Measurements from ENCODE around the gene TMEM200A.

DNA sequence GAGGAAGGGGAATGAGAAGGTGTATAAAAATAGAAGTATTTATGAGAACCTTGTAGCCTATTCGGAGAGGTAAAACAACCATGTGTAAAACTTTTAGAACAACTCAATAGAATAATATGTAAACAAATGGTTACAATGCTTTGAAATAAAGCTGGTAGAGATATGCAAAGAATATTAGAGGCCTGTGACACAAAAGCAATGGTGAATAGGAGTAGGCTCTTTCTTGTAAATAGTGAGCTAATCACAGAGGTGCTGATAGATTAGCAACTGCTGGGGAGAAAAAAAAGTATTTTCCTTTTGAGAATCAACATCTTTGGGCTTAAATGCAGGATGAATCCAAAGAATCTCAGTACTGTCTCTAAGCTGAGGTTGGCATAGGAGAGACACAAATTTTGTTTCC is 7.0 kb downstream of the TMEM200A start:
- TF ChIP-seq RAD21 (IDR thresholded peaks at IDR 0.05; ENCODE audit: low read depth) (no peak), POLR2A (IDR thresholded peaks at IDR 0.05; ENCODE audit: borderline replicate concordance, extremely low read depth, insufficient read depth, insufficient read length) (no peak), EZH2 (IDR thresholded peaks at IDR 0.05) (no peak), YY1 (IDR thresholded peaks at IDR 0.05; ENCODE audit: extremely low read depth, insufficient replicate concordance, low read depth, low read length) (no peak), ZNF274 (IDR thresholded peaks at IDR 0.05; ENCODE audit: low read depth, low read length) (no peak), ELF1 (IDR thresholded peaks at IDR 0.05; ENCODE audit: borderline replicate concordance, low read depth) (no peak), SIN3A (IDR thresholded peaks at IDR 0.05; ENCODE audit: low read depth) (no peak), POLR2AphosphoS5 (IDR thresholded peaks at IDR 0.05; ENCODE audit: low read depth, low read length) (no peak)
- TF ChIP-seq, protein P1, sequence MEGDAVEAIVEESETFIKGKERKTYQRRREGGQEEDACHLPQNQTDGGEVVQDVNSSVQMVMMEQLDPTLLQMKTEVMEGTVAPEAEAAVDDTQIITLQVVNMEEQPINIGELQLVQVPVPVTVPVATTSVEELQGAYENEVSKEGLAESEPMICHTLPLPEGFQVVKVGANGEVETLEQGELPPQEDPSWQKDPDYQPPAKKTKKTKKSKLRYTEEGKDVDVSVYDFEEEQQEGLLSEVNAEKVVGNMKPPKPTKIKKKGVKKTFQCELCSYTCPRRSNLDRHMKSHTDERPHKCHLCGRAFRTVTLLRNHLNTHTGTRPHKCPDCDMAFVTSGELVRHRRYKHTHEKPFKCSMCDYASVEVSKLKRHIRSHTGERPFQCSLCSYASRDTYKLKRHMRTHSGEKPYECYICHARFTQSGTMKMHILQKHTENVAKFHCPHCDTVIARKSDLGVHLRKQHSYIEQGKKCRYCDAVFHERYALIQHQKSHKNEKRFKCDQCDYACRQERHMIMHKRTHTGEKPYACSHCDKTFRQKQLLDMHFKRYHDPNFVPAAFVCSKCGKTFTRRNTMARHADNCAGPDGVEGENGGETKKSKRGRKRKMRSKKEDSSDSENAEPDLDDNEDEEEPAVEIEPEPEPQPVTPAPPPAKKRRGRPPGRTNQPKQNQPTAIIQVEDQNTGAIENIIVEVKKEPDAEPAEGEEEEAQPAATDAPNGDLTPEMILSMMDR (IDR thresholded peaks at IDR 0.05 in 2 of 3, conservative IDR thresholded peaks at IDR 0.05 in 1 of 3; ENCODE audit: borderline replicate concordance in 1 of 3, insufficient read depth in 1 of 3, low read depth in 2 of 3, low read length in 2 of 3) = no peak
- TF ChIP-seq, protein P2, sequence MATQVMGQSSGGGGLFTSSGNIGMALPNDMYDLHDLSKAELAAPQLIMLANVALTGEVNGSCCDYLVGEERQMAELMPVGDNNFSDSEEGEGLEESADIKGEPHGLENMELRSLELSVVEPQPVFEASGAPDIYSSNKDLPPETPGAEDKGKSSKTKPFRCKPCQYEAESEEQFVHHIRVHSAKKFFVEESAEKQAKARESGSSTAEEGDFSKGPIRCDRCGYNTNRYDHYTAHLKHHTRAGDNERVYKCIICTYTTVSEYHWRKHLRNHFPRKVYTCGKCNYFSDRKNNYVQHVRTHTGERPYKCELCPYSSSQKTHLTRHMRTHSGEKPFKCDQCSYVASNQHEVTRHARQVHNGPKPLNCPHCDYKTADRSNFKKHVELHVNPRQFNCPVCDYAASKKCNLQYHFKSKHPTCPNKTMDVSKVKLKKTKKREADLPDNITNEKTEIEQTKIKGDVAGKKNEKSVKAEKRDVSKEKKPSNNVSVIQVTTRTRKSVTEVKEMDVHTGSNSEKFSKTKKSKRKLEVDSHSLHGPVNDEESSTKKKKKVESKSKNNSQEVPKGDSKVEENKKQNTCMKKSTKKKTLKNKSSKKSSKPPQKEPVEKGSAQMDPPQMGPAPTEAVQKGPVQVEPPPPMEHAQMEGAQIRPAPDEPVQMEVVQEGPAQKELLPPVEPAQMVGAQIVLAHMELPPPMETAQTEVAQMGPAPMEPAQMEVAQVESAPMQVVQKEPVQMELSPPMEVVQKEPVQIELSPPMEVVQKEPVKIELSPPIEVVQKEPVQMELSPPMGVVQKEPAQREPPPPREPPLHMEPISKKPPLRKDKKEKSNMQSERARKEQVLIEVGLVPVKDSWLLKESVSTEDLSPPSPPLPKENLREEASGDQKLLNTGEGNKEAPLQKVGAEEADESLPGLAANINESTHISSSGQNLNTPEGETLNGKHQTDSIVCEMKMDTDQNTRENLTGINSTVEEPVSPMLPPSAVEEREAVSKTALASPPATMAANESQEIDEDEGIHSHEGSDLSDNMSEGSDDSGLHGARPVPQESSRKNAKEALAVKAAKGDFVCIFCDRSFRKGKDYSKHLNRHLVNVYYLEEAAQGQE (IDR thresholded peaks at IDR 0.05; ENCODE audit: low read depth) = no peak
